GM23338 (cell line): ENCODE data around the gene DNAH8.

Source experiments
- CREB1 ChIP-seq: fragments of 250-450 bp; sonication (Bioruptor Pico); IDR thresholded peaks from 2 replicates; pipeline ENCODE4 v1.5.0; 2020; ENCODE audit warnings: low read depth, mild to moderate bottlenecking, moderate library complexity
- CTCF ChIP-seq, 2 experiments: fragments of 200-600 bp in 1 of 2; sonication (generic) in 1 of 2; conservative IDR thresholded peaks; 2 replicates each; pipeline versions ENCODE4 v1.5.1 to v1.6.1; 2016 to 2017; ENCODE audit warnings: antibody characterized with exemption in 2 of 2, low read depth in 2 of 2, mild to moderate bottlenecking in 2 of 2, moderate library complexity in 1 of 2
- ETS1 ChIP-seq: IDR thresholded peaks from 2 replicates; pipeline ENCODE4 v1.6.1; 2016; ENCODE audit warnings: antibody characterized with exemption
- EZH2 ChIP-seq: fragments of 200-600 bp; sonication (generic); IDR thresholded peaks from one replicate; pipeline ENCODE4 v1.8.0; 2017; ENCODE audit warnings: antibody characterized with exemption, mild to moderate bottlenecking, low read depth; ENCODE audit not compliant: unreplicated experiment
- EZH2phosphoT487 ChIP-seq: fragments of 200-600 bp; sonication (generic); IDR thresholded peaks from one replicate; pipeline ENCODE4 v1.8.1; 2018; ENCODE audit warnings: antibody characterized with exemption; ENCODE audit not compliant: unreplicated experiment
- NANOG ChIP-seq: IDR thresholded peaks from 2 replicates; pipeline ENCODE4 v1.6.1; 2016; ENCODE audit warnings: antibody characterized with exemption, borderline replicate concordance
- POLR2AphosphoS5 ChIP-seq: IDR thresholded peaks from 2 replicates; pipeline ENCODE4 v1.6.1; 2016; ENCODE audit warnings: antibody characterized with exemption, low read depth
- REST ChIP-seq: IDR thresholded peaks from one replicate; pipeline ENCODE4 v1.6.1; 2018; ENCODE audit warnings: antibody characterized with exemption; ENCODE audit not compliant: unreplicated experiment
- STAT1 ChIP-seq: IDR thresholded peaks from one replicate; pipeline ENCODE4 v1.6.1; 2016; ENCODE audit warnings: antibody characterized with exemption; ENCODE audit not compliant: unreplicated experiment
- ZNF114 ChIP-seq: fragments of 250-450 bp; sonication (Bioruptor Pico); IDR thresholded peaks from 2 replicates; pipeline ENCODE4 v1.5.0; 2020; ENCODE audit warnings: mild to moderate bottlenecking, moderate library complexity

GRCh38 chr6:38713812-38714211 is 1.3 kb upstream of the DNAH8 start:
- TF ChIP-seq EZH2phosphoT487 (no peak), CTCF (conservative IDR thresholded peaks at IDR 0.05; ENCODE audit: low read depth in 2 of 2) (no peak), POLR2AphosphoS5 (no peak), STAT1 (no peak), EZH2 (no peak), CREB1 (no peak), ZNF114 (no peak), ETS1 (no peak), REST (no peak), NANOG (no peak)
